GM10248 (cell line): Measurements from ENCODE around the gene ESR2.

Experiments used
- CTCF ChIA-PET: fragments of 300-600 bp; sonication (Branson Sonifier 250); formaldehyde crosslinking; extraction: SDS; loops from one replicate; lab custom pipeline; 2021; ENCODE audit warnings: antibody characterized with exemption; lab: Yijun Ruan, JAX
- POLR2A ChIA-PET: fragments of 350-650 bp; sonication (Branson Sonifier 250); formaldehyde crosslinking; extraction: SDS; loops from one replicate; lab custom pipeline; 2020; ENCODE audit warnings: antibody characterized with exemption; lab: Yijun Ruan, JAX
- DNase-seq: peaks from one replicate; pipeline ENCODE4 v3.0.0; 2012; ENCODE audit errors: extremely low spot score
- TF ChIP-seq, protein P1 (sequence below): IDR thresholded peaks from 2 replicates; pipeline ENCODE4 v1.5.1; 2012; ENCODE audit warnings: mild to moderate bottlenecking, low read depth; ENCODE audit errors: extremely low read depth, missing control alignments, control extremely low read depth

Gene ESR2

DNA sequence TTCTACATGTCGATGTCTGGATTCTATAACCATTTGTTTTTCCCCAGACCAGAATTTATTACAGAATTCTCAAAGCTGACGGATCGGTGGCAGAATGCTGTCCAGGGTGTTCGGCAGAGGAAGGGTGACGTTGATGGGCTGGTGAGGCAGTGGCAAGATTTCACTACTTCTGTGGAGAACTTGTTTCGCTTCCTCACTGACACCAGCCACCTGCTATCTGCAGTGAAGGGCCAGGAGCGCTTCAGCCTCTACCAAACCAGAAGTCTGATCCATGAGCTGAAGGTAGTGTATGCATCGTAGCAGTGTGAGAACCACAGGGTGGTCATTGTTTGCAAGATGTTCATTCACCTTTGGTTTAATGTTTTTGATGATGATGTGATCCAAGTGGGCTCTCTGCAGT, 124.0 kb downstream of the ESR2 start:
- DNase-seq, result no peak
- TF ChIP-seq, protein P1, sequence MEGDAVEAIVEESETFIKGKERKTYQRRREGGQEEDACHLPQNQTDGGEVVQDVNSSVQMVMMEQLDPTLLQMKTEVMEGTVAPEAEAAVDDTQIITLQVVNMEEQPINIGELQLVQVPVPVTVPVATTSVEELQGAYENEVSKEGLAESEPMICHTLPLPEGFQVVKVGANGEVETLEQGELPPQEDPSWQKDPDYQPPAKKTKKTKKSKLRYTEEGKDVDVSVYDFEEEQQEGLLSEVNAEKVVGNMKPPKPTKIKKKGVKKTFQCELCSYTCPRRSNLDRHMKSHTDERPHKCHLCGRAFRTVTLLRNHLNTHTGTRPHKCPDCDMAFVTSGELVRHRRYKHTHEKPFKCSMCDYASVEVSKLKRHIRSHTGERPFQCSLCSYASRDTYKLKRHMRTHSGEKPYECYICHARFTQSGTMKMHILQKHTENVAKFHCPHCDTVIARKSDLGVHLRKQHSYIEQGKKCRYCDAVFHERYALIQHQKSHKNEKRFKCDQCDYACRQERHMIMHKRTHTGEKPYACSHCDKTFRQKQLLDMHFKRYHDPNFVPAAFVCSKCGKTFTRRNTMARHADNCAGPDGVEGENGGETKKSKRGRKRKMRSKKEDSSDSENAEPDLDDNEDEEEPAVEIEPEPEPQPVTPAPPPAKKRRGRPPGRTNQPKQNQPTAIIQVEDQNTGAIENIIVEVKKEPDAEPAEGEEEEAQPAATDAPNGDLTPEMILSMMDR, result no peak
- CTCF ChIA-PET, result interaction anchor here (1.0 to 2.2 kb wide), 5 partner anchors 8 to 135 kb away, joined by 3 to 6 read pairs (median 3); partner anchors contain the start of gene ESR2
- POLR2A ChIA-PET, result no interaction called here

DNA sequence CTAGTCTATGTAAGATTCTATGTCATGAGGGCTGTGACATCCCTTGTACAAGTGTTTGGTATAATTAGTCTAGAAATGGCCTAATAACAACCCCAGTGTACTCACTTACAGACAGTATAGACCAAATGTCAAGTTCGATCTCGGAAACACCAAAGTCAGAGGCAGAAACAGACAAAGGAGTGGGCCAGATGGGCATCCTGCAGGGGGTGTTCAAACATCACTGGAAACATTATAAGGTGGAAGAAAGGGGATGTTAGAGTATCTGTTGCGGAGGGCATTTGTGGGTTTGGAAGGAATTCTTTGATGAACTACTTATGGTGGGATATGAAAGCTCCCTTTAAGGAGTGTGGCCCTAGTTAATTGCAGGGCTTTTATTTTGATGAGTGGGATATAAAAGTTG, 134.6 kb downstream of the ESR2 start:
- ChIA-PET CTCF (interaction anchor here (1.0 to 1.7 kb wide), 2 partner anchors 135 to 136 kb away, joined by 3 to 4 read pairs; partner anchors contain the start of gene ESR2), POLR2A (no interaction called here)
- TF ChIP-seq, protein P1, result no peak
- DNase-seq, result no peak

DNA sequence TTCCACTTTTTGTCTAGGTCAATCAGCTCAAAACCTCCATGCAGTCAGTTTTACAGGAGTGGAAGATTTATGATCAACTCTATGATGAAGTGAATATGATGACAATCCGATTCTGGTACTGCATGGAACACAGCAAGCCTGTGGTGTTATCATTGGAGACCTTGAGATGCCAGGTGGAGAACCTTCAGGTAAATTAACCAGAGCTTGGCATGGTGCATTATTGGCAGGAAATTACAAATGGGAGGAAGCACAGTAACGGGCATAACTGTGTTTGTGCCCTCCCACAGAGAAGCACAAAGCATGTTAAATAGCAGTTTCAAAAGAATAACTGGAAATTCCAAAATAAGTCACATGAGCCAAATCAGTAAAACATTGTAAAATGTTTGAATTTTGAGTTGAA, 135.6 kb downstream of the ESR2 start:
- POLR2A ChIA-PET, result interaction anchor here (0.7 kb wide), 1 partner anchor 8 kb away, joined by 3 read pairs; no protein-coding TSS in a partner anchor
- CTCF ChIA-PET, result interaction anchor here (1.2 to 1.7 kb wide), 2 partner anchors 136 to 145 kb away, joined by 3 to 5 read pairs; partner anchors contain the start of gene ESR2
- DNase-seq, result no peak
- TF ChIP-seq, protein P1, result no peak

GRCh38 chr14:64149921-64150320, 144.2 kb downstream of the ESR2 start:
- ChIA-PET CTCF (interaction anchor here (1.5 to 1.6 kb wide), 2 partner anchors 9 to 12 kb away, joined by 3 read pairs; no protein-coding TSS in a partner anchor), POLR2A (interaction anchor here (0.6 kb wide), 1 partner anchor 9 kb away, joined by 3 read pairs; no protein-coding TSS in a partner anchor)
- TF ChIP-seq, protein P1, result no peak
- DNase-seq, result no peak

- ChIA-PET POLR2A (no interaction called here), CTCF (interaction anchor here (1.5 to 1.8 kb wide), 2 partner anchors 156 kb away, joined by 5 to 6 read pairs; no protein-coding TSS in a partner anchor)
- DNase-seq, result no peak
- TF ChIP-seq, protein P1, result no peak
Measured at GRCh38 chr14:64147126-64147790, 146.9 kb downstream of the ESR2 start.

- TF ChIP-seq, protein P1, result peak; percentile 15
- POLR2A ChIA-PET, result no interaction called here
- CTCF ChIA-PET, result interaction anchor here (0.9 to 2.9 kb wide), 15 partner anchors 10 to 165 kb away, joined by 3 to 21 read pairs (median 3); partner anchors contain the start of gene ESR2
- DNase-seq, result no peak
Measured at GRCh38 chr14:64137657-64138290, 156.4 kb downstream of the ESR2 start.
